ENCODE data around the gene OAF. TPM values are rescaled to one million over a fixed set of nuclear protein-coding genes. Genes with fewer than 3 reads are reported as not detected.
"Not testable (repeated sequence)": the region's sequence is repeated elsewhere in the genome, so short reads cannot be mapped to it uniquely, and the experiment has no call there.

OAF gene
- total RNA-seq, 4 donors from 2014 or later: 31.7 to 77.1 (median 36.2) TPM

DNA sequence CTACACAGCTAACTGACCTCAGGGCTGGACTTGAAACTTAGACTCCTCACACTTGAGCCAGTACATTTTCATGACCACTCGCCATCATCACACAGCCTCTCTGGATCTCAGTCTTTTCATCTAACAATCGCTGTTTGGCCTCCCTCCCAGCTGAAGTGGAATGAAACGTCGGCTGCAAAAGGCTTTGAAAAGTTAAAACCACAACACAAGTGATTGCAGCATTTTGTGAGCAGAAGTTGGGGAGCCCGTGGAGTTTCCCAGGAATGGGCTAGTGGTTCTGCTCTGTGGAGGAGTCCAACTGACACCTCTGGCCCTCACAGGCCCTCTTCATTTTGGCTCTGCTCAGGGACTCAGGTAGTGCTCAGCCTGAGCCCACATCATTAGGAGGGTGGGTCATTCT is 37.0 kb upstream of the OAF start:
- no peak for TF ChIP-seq POLR2A (IDR thresholded peaks at IDR 0.05)
- Histone ChIP-seq H3K4me1 (peaks cover 0 to 9% of the 10 kb centered on the region in 2 donors), H3K4me3 (replicated peaks in 1 of 3) (no peak overlapping the region), H3K27me3 (no peaks in the 10 kb centered on the region), H3K27ac (no peak overlapping the region), H3K36me3 (no peaks in the 10 kb centered on the region), H3K9me3 (no peaks in the 10 kb centered on the region)
- intact Hi-C loops (cut with DNase I): loop anchor here (5.0 kb wide), 2 partner anchors 53 to 128 kb away; no protein-coding TSS in a partner anchor
- WGBS, 2 donors: 41 to 51% methylated on average over 5 of the region's 5 CpGs
- no peak for DNase-seq

DNA sequence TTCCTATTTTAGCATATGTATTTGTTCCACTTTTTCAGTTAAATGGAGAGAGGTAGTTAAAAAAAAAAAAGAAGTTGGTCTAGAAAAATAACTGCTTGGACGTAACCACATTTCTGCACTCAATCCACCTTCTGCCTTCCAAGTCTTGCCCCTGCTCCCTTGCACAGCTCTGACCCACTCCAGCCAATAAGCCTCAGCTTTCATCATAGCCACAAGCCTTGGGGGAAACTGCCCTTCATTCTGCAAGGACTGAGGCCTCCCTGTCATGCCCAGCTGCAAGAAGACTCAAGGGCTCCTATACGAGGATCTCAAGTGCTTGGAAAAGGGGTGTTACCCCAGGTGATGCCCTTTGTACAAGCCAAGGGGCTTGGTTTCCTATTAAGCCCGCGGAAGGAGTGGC is 36.0 kb upstream of the OAF start:
- Histone ChIP-seq H3K27ac (no peak overlapping the region), H3K4me3 (replicated peaks in 1 of 3) (no peak overlapping the region), H3K36me3 (no peaks in the 10 kb centered on the region), H3K27me3 (no peaks in the 10 kb centered on the region), H3K9me3 (no peaks in the 10 kb centered on the region), H3K4me1 (peaks cover 0 to 6% of the 10 kb centered on the region in 2 donors)
- WGBS, 2 donors: 63 to 76% methylated on average over 4 of the region's 4 CpGs
- intact Hi-C loops (cut with DNase I): loop anchor here (5.0 kb wide), 2 partner anchors 52 to 127 kb away; no protein-coding TSS in a partner anchor
- TF ChIP-seq POLR2A (IDR thresholded peaks at IDR 0.05) (no peak), CTCF (IDR thresholded peaks at IDR 0.05) (no peak)
- DNase-seq: no peak

DNA sequence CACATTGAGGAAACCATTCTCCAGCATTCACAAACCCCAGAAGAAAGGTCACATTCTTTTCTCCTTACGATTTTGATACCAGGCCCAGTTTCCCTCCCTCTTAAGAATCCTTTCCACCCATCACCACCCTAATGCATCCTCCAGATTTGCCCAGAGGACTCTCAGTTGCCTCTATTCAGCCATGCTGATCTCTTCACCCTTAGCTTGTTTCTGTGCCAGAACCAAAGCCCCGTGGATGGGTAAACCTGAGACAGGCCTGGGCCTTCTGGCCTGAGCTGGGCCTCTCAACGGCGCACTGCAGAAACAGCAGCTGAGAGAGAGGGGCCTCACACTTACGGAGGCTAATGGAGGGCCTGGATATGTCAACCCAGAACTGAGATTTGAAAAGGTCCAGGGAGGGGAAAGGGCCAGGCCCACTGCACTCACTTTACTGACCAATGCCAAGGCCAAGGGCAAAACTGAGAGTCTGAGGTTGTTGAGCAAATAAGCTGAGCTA is 32.2 kb upstream of the OAF start:
- Histone ChIP-seq H3K27ac (no peak overlapping the region), H3K36me3 (no peaks in the 10 kb centered on the region), H3K4me1 (peaks cover 0 to 28% of the 10 kb centered on the region in 2 donors), H3K9me3 (no peaks in the 10 kb centered on the region), H3K4me3 (replicated peaks in 1 of 3) (no peak overlapping the region), H3K27me3 (no peaks in the 10 kb centered on the region)
- WGBS, 2 donors: 66 to 74% methylated on average over 5 of the region's 5 CpGs
- no peak for DNase-seq
- intact Hi-C loops (cut with DNase I): no loop called here
- TF ChIP-seq CTCF (IDR thresholded peaks at IDR 0.05) (no peak), POLR2A (IDR thresholded peaks at IDR 0.05) (no peak)

DNA sequence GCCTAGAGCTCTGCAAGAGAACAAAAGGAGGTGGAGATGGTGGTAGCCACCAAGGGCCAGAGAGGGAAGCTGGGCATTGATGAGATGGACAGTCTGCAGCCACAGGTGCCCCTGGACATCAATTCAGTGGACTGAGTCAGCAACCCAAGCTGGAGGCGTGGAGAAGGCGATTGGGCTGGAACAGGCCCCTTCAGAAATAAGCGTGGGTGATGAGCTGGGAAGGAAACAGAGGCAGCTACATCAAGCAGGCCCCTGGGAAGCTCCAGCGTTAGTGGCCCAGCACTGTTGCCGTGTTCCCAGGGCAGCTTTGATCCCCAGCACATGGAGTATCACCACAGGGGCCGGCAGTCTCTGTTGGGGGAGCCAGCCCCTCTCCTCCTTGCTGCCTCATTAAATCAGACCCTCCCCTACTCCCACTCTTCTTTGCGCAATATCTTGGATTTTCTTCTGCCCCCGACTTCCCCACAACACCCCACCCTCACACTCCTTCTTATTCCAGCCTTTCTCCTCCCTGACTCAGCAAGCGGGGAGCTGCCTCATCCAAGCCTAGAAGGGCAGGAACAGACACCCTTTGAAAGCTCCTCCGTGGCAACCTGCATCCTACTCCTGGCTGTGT is 31.7 kb upstream of the OAF start:
- 82 to 90% methylated on average over 10 of the region's 10 CpGs for WGBS, 2 donors
- H3K9me3 ChIP-seq: no peaks in the 10 kb centered on the region
- H3K4me3 ChIP-seq (replicated peaks in 1 of 3): no peak overlapping the region
- H3K27ac ChIP-seq: no peak overlapping the region
- intact Hi-C loops (cut with DNase I): no loop called here
- no peaks in the 10 kb centered on the region for H3K36me3 ChIP-seq
- peaks cover 0 to 34% of the 10 kb centered on the region in 2 donors for H3K4me1 ChIP-seq
- H3K27me3 ChIP-seq: no peaks in the 10 kb centered on the region
- DNase-seq: no peak
- TF ChIP-seq CTCF (IDR thresholded peaks at IDR 0.05): no peak
- TF ChIP-seq POLR2A (IDR thresholded peaks at IDR 0.05): no peak

DNA sequence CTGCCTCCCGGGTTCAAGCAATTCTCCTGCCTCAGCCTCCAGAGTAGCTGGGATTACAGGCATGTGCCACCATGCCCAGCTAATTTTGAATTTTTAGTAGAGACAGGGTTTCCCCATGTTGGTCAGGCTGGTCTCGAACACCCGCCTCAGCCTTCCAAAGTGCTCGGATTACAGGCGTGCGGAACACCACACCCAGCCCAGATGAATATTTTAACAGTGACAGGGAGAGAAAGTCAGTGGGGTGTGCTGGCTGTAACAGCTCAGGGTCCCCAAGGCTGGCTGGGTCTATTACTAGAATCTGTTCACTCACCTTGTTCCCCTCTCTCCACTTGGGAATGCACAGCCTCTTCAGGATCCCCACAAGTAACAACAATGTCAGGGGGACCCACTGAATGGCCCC is 30.8 kb upstream of the OAF start:
- H3K27ac ChIP-seq; H3K36me3 ChIP-seq; H3K27me3 ChIP-seq; intact Hi-C loops (cut with DNase I); H3K4me3 ChIP-seq (replicated peaks in 1 of 3); DNase-seq; H3K9me3 ChIP-seq: not testable (repeated sequence)
- WGBS, 2 donors: 92 to 94% methylated on average over 6 of the region's 6 CpGs
- peaks cover 0 to 34% of the 10 kb centered on the region in 2 donors for H3K4me1 ChIP-seq

- peak overlapping the region in 1 of 3 donors; percentile 35 for H3K27ac ChIP-seq
- WGBS, 2 donors: 70 to 77% methylated on average over 9 to 11 of the region's 11 CpGs
- intact Hi-C loops (cut with DNase I): no loop called here
Observed at GRCh38 chr11:120180551-120181232, 30.1 kb upstream of the OAF start.

More at GRCh38 chr11:120180551-120181232, 30.1 kb upstream of the OAF start:
- Histone ChIP-seq H3K4me1 (peaks cover 0 to 34% of the 10 kb centered on the region in 2 donors), H3K36me3 (no peaks in the 10 kb centered on the region), H3K4me3 (replicated peaks in 1 of 3) (no peak overlapping the region), H3K27me3 (no peaks in the 10 kb centered on the region), H3K9me3 (no peaks in the 10 kb centered on the region)
- no peak for DNase-seq
- TF ChIP-seq POLR2A (IDR thresholded peaks at IDR 0.05) (no peak), CTCF (IDR thresholded peaks at IDR 0.05) (no peak)
